Epithelial cell of proximal tubule (primary cell): ENCODE results near the gene FAM89A. TPM values are rescaled to one million over a fixed set of nuclear protein-coding genes. Genes with fewer than 3 reads are reported as not detected.

Source experiments
- DNase-seq: peaks from one replicate; pipeline ENCODE4 v3.0.0-alpha.2; 2011; ENCODE audit warnings: low read depth
- H3K4me3 ChIP-seq: 2 replicates; pipeline ENCODE4 v1.5.1; 2011; ENCODE audit warnings: low read depth, mild to moderate bottlenecking, low read length
- CTCF ChIP-seq: conservative IDR thresholded peaks from 2 replicates; pipeline ENCODE4 v1.5.1; 2012; ENCODE audit warnings: low read depth, mild to moderate bottlenecking, low read length
- total RNA-seq: library from RNA; depleted of rRNA; stranded (reverse); fragments of >200 nt; gene quantifications from 2 replicates; pipeline ENCODE4 v1.2.3, GENCODE V29; 2015

Gene FAM89A
- 2.7 and 5.9 TPM in 2 replicates for total RNA-seq

GRCh38 chr1:231040019-231040799 is at the start of gene FAM89A:
Gene FAM89A, minus strand, starts transcription at chr1:231040254. Its CDS starts 43 bp downstream, at chr1:231040211.
- DNase-seq = no peak
- H3K4me3 ChIP-seq = peak within 1 kb of the TSS; percentile 65
- TF ChIP-seq CTCF = no peak

GRCh38 chr1:231084353-231084752 is 44.3 kb upstream of the FAM89A start:
- no peak for DNase-seq
- TF ChIP-seq CTCF = no peak

GRCh38 chr1:231079163-231079562 is 39.1 kb upstream of the FAM89A start:
- TF ChIP-seq CTCF = no peak
- DNase-seq = no peak
- H3K4me3 ChIP-seq = no peak overlapping the region

More at GRCh38 chr1:231084353-231084752, 44.3 kb upstream of the FAM89A start:
- H3K4me3 ChIP-seq = no peak overlapping the region

- no peak for TF ChIP-seq CTCF
- no peak overlapping the region for H3K4me3 ChIP-seq
- DNase-seq = no peak
Measured at GRCh38 chr1:231078250-231078649, 38.2 kb upstream of the FAM89A start.

GRCh38 chr1:231076802-231077201 is 36.7 kb upstream of the FAM89A start:
- DNase-seq = no peak
- TF ChIP-seq CTCF = no peak

GRCh38 chr1:231075497-231075896 is 35.4 kb upstream of the FAM89A start:
- no peak for TF ChIP-seq CTCF
- no peak for DNase-seq

More at GRCh38 chr1:231076802-231077201, 36.7 kb upstream of the FAM89A start:
- H3K4me3 ChIP-seq = no peak overlapping the region

GRCh38 chr1:231075020-231075419 is 35.0 kb upstream of the FAM89A start:
- DNase-seq = no peak
- H3K4me3 ChIP-seq = no peak overlapping the region
- TF ChIP-seq CTCF = no peak

More at GRCh38 chr1:231075497-231075896, 35.4 kb upstream of the FAM89A start:
- H3K4me3 ChIP-seq = no peak overlapping the region
